Upper lobe of left lung (tissue), 6 donors: ENCODE results near the gene MEGF9. TPM values are rescaled to one million over a fixed set of nuclear protein-coding genes. Genes with fewer than 3 reads are reported as not detected.
A peak's percentile ranks its signal among the peaks of the same experiment; 100 is the strongest.

ENCODE experiments used
- ATAC-seq, 2 donors: fragments of 200-7000 bp; cut with Tn5 transposase; one replicate each; pipeline ENCODE4 v1.9.1; 2022; ENCODE audit warnings: mild to moderate bottlenecking in 2 of 2, moderate library complexity in 2 of 2; ENCODE audit not compliant: low FRiP score in 2 of 2
- DNase-seq, 2 donors: peaks; one replicate each; pipeline ENCODE4 v3.0.0-alpha.2; 2019 to 2020
- H3K27ac ChIP-seq, 4 donors: fragments of 200-600 bp; sonication (generic); one replicate each; pipeline ENCODE4 v1.5.1; 2016 to 2019
- H3K27me3 ChIP-seq, 4 donors: fragments of 200-600 bp; sonication (generic); one replicate each; pipeline ENCODE4 v1.5.1; 2017 to 2019
- H3K36me3 ChIP-seq, 4 donors: fragments of 200-600 bp; sonication (generic); one replicate each; pipeline ENCODE4 v1.5.1; 2016 to 2019
- H3K4me1 ChIP-seq, 4 donors: fragments of 200-600 bp; sonication (generic); one replicate each; pipeline ENCODE4 v1.5.1; 2018 to 2019
- H3K4me3 ChIP-seq, 4 donors: fragments of 200-600 bp; sonication (generic); one replicate each; pipeline ENCODE4 v1.5.1; 2017 to 2019; ENCODE audit warnings: mild to moderate bottlenecking in 2 of 4, moderate library complexity in 1 of 4
- H3K9me3 ChIP-seq, 4 donors: fragments of 200-600 bp; sonication (generic); one replicate each; pipeline ENCODE4 v1.5.1; 2018 to 2019
- CTCF ChIP-seq, 6 experiments: fragments of 450-650 bp in 4 of 6; fragments of 200-600 bp in 2 of 6; sonication (generic) in 2 of 6; IDR thresholded peaks; one replicate each; pipeline ENCODE4 v1.5.1; 2016 to 2019; ENCODE audit warnings: antibody characterized with exemption in 6 of 6
- EP300 ChIP-seq, 4 donors: sonication (generic); formaldehyde crosslinking; IDR thresholded peaks; one replicate each; pipeline ENCODE4 v1.5.1; 2017; ENCODE audit warnings: antibody characterized with exemption in 4 of 4, control low read depth in 2 of 4
- POLR2A ChIP-seq, 4 donors: fragments of 450-650 bp; IDR thresholded peaks; one replicate each; pipeline ENCODE4 v1.5.1; 2016 to 2017; ENCODE audit warnings: antibody characterized with exemption in 4 of 4, mild to moderate bottlenecking in 2 of 4
- POLR2AphosphoS5 ChIP-seq, 2 donors: sonication (generic); formaldehyde crosslinking; IDR thresholded peaks; one replicate each; pipeline ENCODE4 v1.5.1; 2017; ENCODE audit warnings: antibody characterized with exemption in 2 of 2
- WGBS, 2 donors: methylation state at CpG; one replicate each; pipeline ENCODE4 v1.1.5; 2017 to 2018; 5-methylcytosine and 5-hydroxymethylcytosine counted together
- total RNA-seq, 6 donors: library from RNA; depleted of rRNA in 4 of 6; stranded (reverse); fragments of >200 nt in 4 of 6; gene quantifications; one replicate each; pipeline versions ENCODE4 v1.1.0 to v1.2.1, GENCODE V29; 2016 to 2021
- donor health status: DM: no; HTN: no; CAD: no; lungs with moderate emphysema.
- donor health status: DM: no; HTN: yes; CAD: no; lungs with severe emphysema.

Gene MEGF9
- total RNA-seq, 6 donors from 2014 or later, result 30.4 to 130 (median 71.0) TPM

GRCh38 chr9:120710110-120710981 is 3.9 kb downstream of the MEGF9 start:
- Histone ChIP-seq H3K36me3 (peaks cover 0 to 6% (median 0%) of the 10 kb centered on the region in 4 donors), H3K27ac (peak overlapping the region; percentile 36 to 97 (median 78)), H3K27me3 (no peaks in the 10 kb centered on the region), H3K9me3 (no peaks in the 10 kb centered on the region), H3K4me3 (peak overlapping the region in 3 of 4 donors; percentile 57 to 96 (median 92)), H3K4me1 (peaks cover 18 to 60% (median 38%) of the 10 kb centered on the region in 4 donors)
- TF ChIP-seq POLR2A (IDR thresholded peaks at IDR 0.05) (peak in 1 of 4 donors; percentile 47), POLR2AphosphoS5 (IDR thresholded peaks at IDR 0.05) (no peak)
- WGBS, 2 donors, result 39 to 49% methylated on average over 10 of the region's 10 CpGs
- ATAC-seq (peak in 1 of 2 donors; percentile 7), DNase-seq (no peak)

- 87 to 93% methylated on average over 6 of the region's 6 CpGs for whole genome bisulfite sequencing, 2 donors
- Histone ChIP-seq H3K4me3 (peak overlapping the region in 1 of 4 donors; percentile 96), H3K36me3 (peaks cover 0 to 6% (median 2%) of the 10 kb centered on the region in 4 donors), H3K27ac (no peak overlapping the region), H3K27me3 (no peaks in the 10 kb centered on the region), H3K4me1 (peaks cover 13 to 57% (median 31%) of the 10 kb centered on the region in 4 donors), H3K9me3 (no peaks in the 10 kb centered on the region)
- ATAC-seq, result no peak
- TF ChIP-seq CTCF (IDR thresholded peaks at IDR 0.05) (no peak), POLR2AphosphoS5 (IDR thresholded peaks at IDR 0.05) (no peak)
- DNase-seq, result no peak
Measured at GRCh38 chr9:120708526-120709224, 5.6 kb downstream of the MEGF9 start.

- ATAC-seq (no peak), DNase-seq (no peak)
- 72 to 73% methylated on average over 2 of the region's 2 CpGs for WGBS, 2 donors
- Histone ChIP-seq H3K27ac (no peak overlapping the region), H3K27me3 (no peaks in the 10 kb centered on the region), H3K4me3 (no peak overlapping the region), H3K36me3 (peaks cover 0 to 10% (median 2%) of the 10 kb centered on the region in 4 donors), H3K9me3 (no peaks in the 10 kb centered on the region), H3K4me1 (peaks cover 9 to 47% (median 27%) of the 10 kb centered on the region in 4 donors)
- TF ChIP-seq POLR2AphosphoS5 (IDR thresholded peaks at IDR 0.05), result no peak
- TF ChIP-seq CTCF (IDR thresholded peaks at IDR 0.05), result no peak
- TF ChIP-seq POLR2A (IDR thresholded peaks at IDR 0.05), result no peak
- TF ChIP-seq EP300 (IDR thresholded peaks at IDR 0.05), result no peak
Measured at GRCh38 chr9:120707170-120707569, 7.1 kb downstream of the MEGF9 start.

GRCh38 chr9:120705174-120705573 is 9.1 kb downstream of the MEGF9 start:
- Histone ChIP-seq H3K27ac (no peak overlapping the region), H3K27me3 (no peaks in the 10 kb centered on the region), H3K4me3 (no peak overlapping the region), H3K4me1 (peaks cover 5 to 31% (median 18%) of the 10 kb centered on the region in 4 donors), H3K36me3 (peaks cover 0 to 10% (median 2%) of the 10 kb centered on the region in 4 donors), H3K9me3 (no peaks in the 10 kb centered on the region)
- 41 to 61% methylated on average over 3 of the region's 3 CpGs for WGBS, 2 donors
- ATAC-seq (no peak), DNase-seq (no peak)
- TF ChIP-seq POLR2A (IDR thresholded peaks at IDR 0.05) (no peak), CTCF (IDR thresholded peaks at IDR 0.05) (no peak), POLR2AphosphoS5 (IDR thresholded peaks at IDR 0.05) (no peak), EP300 (IDR thresholded peaks at IDR 0.05) (no peak)

GRCh38 chr9:120702075-120702474 is 12.2 kb downstream of the MEGF9 start:
- Histone ChIP-seq H3K4me1 (peaks cover 3 to 19% (median 10%) of the 10 kb centered on the region in 4 donors), H3K4me3 (no peak overlapping the region), H3K27me3 (no peaks in the 10 kb centered on the region), H3K9me3 (no peaks in the 10 kb centered on the region), H3K36me3 (peaks cover 0 to 4% (median 2%) of the 10 kb centered on the region in 4 donors), H3K27ac (no peak overlapping the region)
- no peak for TF ChIP-seq POLR2A (IDR thresholded peaks at IDR 0.05)
- no peak for TF ChIP-seq POLR2AphosphoS5 (IDR thresholded peaks at IDR 0.05)
- no peak for TF ChIP-seq EP300 (IDR thresholded peaks at IDR 0.05)
- TF ChIP-seq CTCF (IDR thresholded peaks at IDR 0.05), result no peak
- ATAC-seq (no peak), DNase-seq (no peak)
- WGBS, 2 donors, result 96 to 97% methylated on average over 1 of the region's 1 CpG
